Nephron (organoid): Measurements from ENCODE around the gene BLNK.

Experiments used
- H3K27ac Mint-ChIP-seq, 3 experiments: 2 replicates each; pipeline ENCODE4 v1.8.0; 2020; ENCODE audit warnings: mixed read lengths in 3 of 3, mild to moderate bottlenecking in 2 of 3, moderate library complexity in 1 of 3
- H3K27me3 Mint-ChIP-seq: 2 replicates; pipeline ENCODE4 v1.8.0; 2021; ENCODE audit warnings: low read depth, mild to moderate bottlenecking, moderate library complexity, mixed read lengths
- H3K36me3 Mint-ChIP-seq: 2 replicates; pipeline ENCODE4 v1.8.0; 2020; ENCODE audit warnings: low read depth, mixed read lengths
- H3K4me1 Mint-ChIP-seq: 2 replicates; pipeline ENCODE4 v1.8.0; 2020; ENCODE audit warnings: mixed read lengths
- H3K4me3 Mint-ChIP-seq, 3 experiments: 2 replicates each; pipeline ENCODE4 v1.8.0; 2020; ENCODE audit warnings: mild to moderate bottlenecking in 3 of 3, mixed read lengths in 3 of 3, moderate library complexity in 2 of 3
- H3K9me3 Mint-ChIP-seq: 2 replicates; pipeline ENCODE4 v1.8.0; 2020; ENCODE audit warnings: mixed read lengths
- CTCF ChIP-seq, 3 experiments: fragments of 200-600 bp; sonication (generic); IDR thresholded peaks; one replicate each; pipeline ENCODE4 v1.5.0; 2021; ENCODE audit warnings: antibody characterized with exemption in 3 of 3; ENCODE audit not compliant: unreplicated experiment in 3 of 3

Gene BLNK

GRCh38 chr10:96227206-96227605 lies 44.2 kb downstream of the BLNK start:
- TF ChIP-seq CTCF (IDR thresholded peaks at IDR 0.05; ENCODE audit: unreplicated experiment in 3 of 3) = no peak
- peaks cover 10% of the 10 kb centered on the region for H3K27me3 Mint-ChIP-seq
- no peak overlapping the region for H3K4me3 Mint-ChIP-seq
- H3K27ac Mint-ChIP-seq = no peak overlapping the region
- H3K9me3 Mint-ChIP-seq = no peaks in the 10 kb centered on the region
- H3K36me3 Mint-ChIP-seq = no peaks in the 10 kb centered on the region
- no peaks in the 10 kb centered on the region for H3K4me1 Mint-ChIP-seq

DNA sequence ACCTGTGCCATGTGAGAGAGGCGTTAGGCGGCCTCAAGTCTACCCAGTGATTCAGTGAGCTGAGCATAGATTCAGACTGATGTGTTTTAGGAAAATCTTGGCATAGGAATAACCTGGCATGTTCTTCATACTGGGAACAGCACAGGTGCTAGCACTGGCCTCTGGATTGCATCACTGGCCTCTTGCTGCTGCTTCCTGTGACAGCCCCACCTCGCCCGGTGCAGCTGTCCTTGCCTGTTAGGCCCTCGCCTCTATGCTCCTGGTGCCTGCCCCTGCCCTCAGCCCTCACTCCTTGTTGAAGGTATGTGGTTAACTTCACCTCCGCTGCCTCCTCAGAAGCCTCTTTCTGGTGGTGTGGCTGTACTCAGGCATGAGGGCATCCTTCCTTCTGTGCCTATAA lies 46.2 kb downstream of the BLNK start:
- no peaks in the 10 kb centered on the region for H3K4me1 Mint-ChIP-seq
- no peak overlapping the region for H3K27ac Mint-ChIP-seq
- peaks cover 18% of the 10 kb centered on the region for H3K27me3 Mint-ChIP-seq
- H3K36me3 Mint-ChIP-seq = no peaks in the 10 kb centered on the region
- no peak for TF ChIP-seq CTCF (IDR thresholded peaks at IDR 0.05; ENCODE audit: unreplicated experiment in 3 of 3)
- H3K9me3 Mint-ChIP-seq = no peaks in the 10 kb centered on the region
- H3K4me3 Mint-ChIP-seq = no peak overlapping the region

DNA sequence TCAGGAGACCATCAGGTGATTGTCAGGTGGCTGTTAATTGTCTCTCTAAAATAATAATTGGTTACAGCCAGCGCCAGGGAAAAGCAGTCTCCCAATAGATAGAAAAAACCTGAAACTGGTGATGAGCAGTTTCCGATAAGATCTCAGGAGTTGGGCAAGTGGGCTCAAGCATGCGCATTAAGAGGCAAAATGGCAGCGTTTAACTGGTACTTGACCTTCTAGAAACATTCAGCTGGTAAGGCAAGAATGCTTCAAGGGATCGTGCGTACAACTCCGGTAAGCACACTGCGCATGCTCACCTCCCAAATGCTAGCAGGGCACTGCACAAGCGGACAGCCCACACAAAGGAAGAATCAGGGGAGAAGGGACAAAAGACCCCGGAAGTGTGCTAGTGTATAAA lies 48.5 kb downstream of the BLNK start:
- Mint-ChIP-seq H3K9me3 (no peaks in the 10 kb centered on the region), H3K27me3 (peaks cover 20% of the 10 kb centered on the region), H3K27ac (no peak overlapping the region), H3K4me3 (no peak overlapping the region), H3K4me1 (no peaks in the 10 kb centered on the region), H3K36me3 (no peaks in the 10 kb centered on the region)
- no peak for TF ChIP-seq CTCF (IDR thresholded peaks at IDR 0.05; ENCODE audit: unreplicated experiment in 3 of 3)

GRCh38 chr10:96222441-96222840 lies 48.9 kb downstream of the BLNK start:
- TF ChIP-seq CTCF (IDR thresholded peaks at IDR 0.05; ENCODE audit: unreplicated experiment in 3 of 3) = no peak
- Mint-ChIP-seq H3K36me3 (no peaks in the 10 kb centered on the region), H3K4me3 (no peak overlapping the region), H3K27ac (no peak overlapping the region), H3K4me1 (no peaks in the 10 kb centered on the region), H3K9me3 (no peaks in the 10 kb centered on the region), H3K27me3 (peaks cover 19% of the 10 kb centered on the region)

DNA sequence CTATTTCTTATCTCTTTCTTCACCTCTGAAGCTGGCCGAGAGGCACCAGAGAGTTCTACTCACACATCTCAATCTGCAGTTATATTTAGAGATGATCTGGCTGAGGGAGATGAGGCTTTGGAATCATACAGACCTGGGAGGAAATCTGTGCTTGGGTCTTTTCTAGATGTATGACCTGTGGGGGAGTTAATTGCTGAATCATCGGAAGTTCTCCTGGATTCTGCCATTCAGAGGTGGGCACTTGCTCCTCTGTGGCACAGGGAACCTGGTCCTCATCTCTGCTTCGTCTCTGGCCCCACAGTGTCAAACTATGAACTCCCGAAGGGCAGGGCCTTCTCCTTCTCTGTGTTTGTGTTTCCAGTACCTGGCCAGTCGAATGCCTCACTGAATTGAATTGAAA lies 52.5 kb downstream of the BLNK start:
- no peak for TF ChIP-seq CTCF (IDR thresholded peaks at IDR 0.05; ENCODE audit: unreplicated experiment in 3 of 3)
- H3K27me3 Mint-ChIP-seq = peaks cover 21% of the 10 kb centered on the region
- H3K9me3 Mint-ChIP-seq = no peaks in the 10 kb centered on the region
- no peak overlapping the region for H3K4me3 Mint-ChIP-seq
- no peaks in the 10 kb centered on the region for H3K36me3 Mint-ChIP-seq
- no peak overlapping the region for H3K27ac Mint-ChIP-seq
- no peaks in the 10 kb centered on the region for H3K4me1 Mint-ChIP-seq

DNA sequence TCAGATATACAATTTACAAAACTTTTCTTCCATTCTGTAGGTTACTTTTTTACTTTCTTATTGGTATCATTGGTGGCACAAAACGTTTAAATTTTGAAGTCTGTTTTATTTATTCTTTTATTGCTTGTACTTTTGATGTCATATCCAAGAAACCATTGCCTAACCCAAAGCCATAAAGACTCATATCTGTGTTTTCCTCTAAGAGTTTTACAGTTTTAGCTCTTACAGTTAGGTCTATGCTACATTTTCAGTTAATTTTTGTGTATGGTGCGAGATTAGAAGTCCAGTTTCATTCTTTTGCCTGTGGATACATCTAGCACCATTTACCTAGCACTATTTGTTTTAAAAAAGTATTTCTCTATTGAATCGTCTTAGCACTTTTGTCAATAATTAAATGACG lies 53.7 kb downstream of the BLNK start:
- no peaks in the 10 kb centered on the region for H3K4me1 Mint-ChIP-seq
- H3K27ac Mint-ChIP-seq = no peak overlapping the region
- H3K36me3 Mint-ChIP-seq = no peaks in the 10 kb centered on the region
- H3K9me3 Mint-ChIP-seq = no peaks in the 10 kb centered on the region
- TF ChIP-seq CTCF (IDR thresholded peaks at IDR 0.05; ENCODE audit: unreplicated experiment in 3 of 3) = no peak
- H3K4me3 Mint-ChIP-seq = no peak overlapping the region
- H3K27me3 Mint-ChIP-seq = peaks cover 14% of the 10 kb centered on the region
